GM12878 (cell line): Measurements from ENCODE around the gene FABP2. TPM values are rescaled to one million over a fixed set of nuclear protein-coding genes. Genes with fewer than 3 reads are reported as not detected.

ENCODE experiments used
- ATAC-seq: fragments of 200-7000 bp; cut with Tn5 transposase; 3 replicates; pipeline ENCODE4 v1.9.1; 2020; ENCODE audit warnings: mild to moderate bottlenecking, moderate library complexity
- BruUV-seq: library from RNA; stranded (reverse); fragments of 400-500 nt; replicated peaks from 2 replicates; lab custom pipeline; 2021; lab: Mats Ljungman, UMichigan
- CTCF ChIA-PET: fragments of 300-600 bp; sonication (Branson Sonifier 250); formaldehyde crosslinking; extraction: SDS; loops from one replicate; lab custom pipeline; 2021; ENCODE audit warnings: inconsistent platforms; lab: Yijun Ruan, JAX
- POLR2A ChIA-PET: fragments of 350-600 bp; formaldehyde crosslinking; extraction: SDS; loops from one replicate; lab custom pipeline; 2021; ENCODE audit warnings: inconsistent platforms; lab: Charles Lee
- RAD21 ChIA-PET: fragments of 300-600 bp; sonication (Branson Sonifier 250); formaldehyde crosslinking; loops from one replicate; lab custom pipeline; 2023; ENCODE audit warnings: antibody characterized with exemption; ENCODE audit not compliant: unreplicated experiment; lab: Charles Lee
- SMC1A ChIA-PET: fragments of 300-600 bp; sonication (Branson Sonifier 250); formaldehyde crosslinking; loops from one replicate; lab custom pipeline; 2023; ENCODE audit not compliant: unreplicated experiment, uncharacterized antibody; lab: Charles Lee
- DNase-seq: peaks from one replicate; pipeline ENCODE4 v3.0.0-alpha.2; 2011; ENCODE audit warnings: low read depth, low spot score
- FAIRE-seq: peaks from 3 replicates; lab custom pipeline; 2011; peaks lifted over from hg19 to GRCh38; lab: Jason Lieb, UNC
- H2AFZ ChIP-seq: 2 replicates; pipeline ENCODE4 v1.6.0; 2011; ENCODE audit warnings: low read depth, low read length, control low read depth; ENCODE audit not compliant: control insufficient read depth
- H3K27ac ChIP-seq: 2 replicates; pipeline ENCODE4 v1.5.1; 2011; ENCODE audit warnings: control low read depth; ENCODE audit not compliant: control insufficient read depth, insufficient read depth
- H3K27me3 ChIP-seq, 2 experiments: replicated peaks in 1 of 2; 2 replicates each; pipeline versions ENCODE4 v1.6.0 to v1.6.1; 2011; ENCODE audit warnings: low read length in 1 of 2; ENCODE audit not compliant: control insufficient read depth in 2 of 2, insufficient read depth in 2 of 2
- H3K36me3 ChIP-seq, 2 experiments: 2 replicates each; pipeline ENCODE4 v1.5.1; 2011; ENCODE audit warnings: low read length in 1 of 2; ENCODE audit not compliant: control insufficient read depth in 2 of 2, insufficient read depth in 2 of 2
- H3K4me1 ChIP-seq: 2 replicates; pipeline ENCODE4 v1.6.1; 2011; ENCODE audit warnings: mild to moderate bottlenecking, low read length, moderate library complexity, mixed read lengths; ENCODE audit not compliant: control insufficient read depth, insufficient read depth
- H3K4me2 ChIP-seq: 2 replicates; pipeline ENCODE4 v1.6.0; 2011; ENCODE audit warnings: control low read depth; ENCODE audit not compliant: control insufficient read depth, insufficient read depth
- H3K4me3 ChIP-seq: fragments of 200-600 bp; sonication (generic); 2 replicates; pipeline ENCODE4 v1.5.1; 2016
- H3K79me2 ChIP-seq: 2 replicates; pipeline ENCODE4 v1.6.0; 2011; ENCODE audit warnings: low read length; ENCODE audit not compliant: control insufficient read depth, insufficient read depth
- H3K9ac ChIP-seq: 2 replicates; pipeline ENCODE4 v1.8.0; 2011; ENCODE audit warnings: low read length, control low read depth, mixed read lengths; ENCODE audit not compliant: control insufficient read depth, insufficient read depth
- H3K9me3 ChIP-seq: replicated peaks from 3 replicates; pipeline ENCODE4 v1.5.1; 2011; ENCODE audit warnings: mild to moderate bottlenecking, low read length; ENCODE audit not compliant: control insufficient read depth, insufficient read depth
- H4K20me1 ChIP-seq: 2 replicates; pipeline ENCODE4 v1.6.0; 2011; ENCODE audit not compliant: control insufficient read depth, insufficient read depth
- CHD2 ChIP-seq: IDR thresholded peaks from 2 replicates; pipeline ENCODE4 v1.6.1; 2011; ENCODE audit warnings: low read depth, low read length, improper control_type of control experiment, borderline replicate concordance
- FOXM1 ChIP-seq: IDR thresholded peaks from 2 replicates; pipeline ENCODE4 v1.6.1; 2012; ENCODE audit warnings: low read depth, mild to moderate bottlenecking, inconsistent platforms, low read length, moderate library complexity
- RAD21 ChIP-seq: IDR thresholded peaks from 2 replicates; pipeline ENCODE4 v1.6.1; 2011; ENCODE audit warnings: mild to moderate bottlenecking, low read depth, low read length, moderate library complexity; ENCODE audit not compliant: insufficient read depth
- RBBP5 ChIP-seq: fragments of 200-600 bp; sonication (generic); conservative IDR thresholded peaks from 2 replicates; pipeline ENCODE4 v1.6.1; 2016
- REST ChIP-seq: IDR thresholded peaks from 2 replicates; pipeline ENCODE4 v1.6.1; 2012; ENCODE audit warnings: mild to moderate bottlenecking, low read depth, low read length
- SP1 ChIP-seq: IDR thresholded peaks from one replicate; pipeline ENCODE4 v1.6.1; 2011; ENCODE audit warnings: low read depth, low read length
- TAF1 ChIP-seq: IDR thresholded peaks from 2 replicates; pipeline ENCODE4 v1.6.1; 2011; ENCODE audit warnings: mild to moderate bottlenecking, low read depth, low read length, borderline replicate concordance
- USF2 ChIP-seq: IDR thresholded peaks from 2 replicates; pipeline ENCODE4 v1.6.1; 2011; ENCODE audit warnings: low read depth, low read length, improper control_type of control experiment, borderline replicate concordance
- ZNF592 ChIP-seq: fragments of 450-650 bp; IDR thresholded peaks from 2 replicates; pipeline ENCODE4 v1.6.1; 2017; ENCODE audit warnings: mild to moderate bottlenecking, moderate library complexity
- ZSCAN29 ChIP-seq: fragments of 450-650 bp; IDR thresholded peaks from 2 replicates; pipeline ENCODE4 v1.6.1; 2017; ENCODE audit warnings: mild to moderate bottlenecking, moderate library complexity
- in situ Hi-C: fragments of 300-500 bp; cut with MboI; formaldehyde crosslinking; loops from 9 replicates; pipeline ENCODE4 v1.14.3; 2018; ENCODE audit warnings: mixed read lengths
- intact Hi-C: fragments of 100-400 bp; cut with micrococcal nuclease; formaldehyde crosslinking; loops from one replicate; pipeline ENCODE4 v1.14.2; 2022; ENCODE audit not compliant: unreplicated experiment
- polyA plus RNA-seq, 11 experiments: library from polyadenylated mRNA; depleted of rRNA in 4 of 11; unstranded in 6 of 11; stranded (reverse) in 5 of 11; fragments of >200 nt; fragmentation: Nextera tagmentation in 4 of 11; fragmentation: Illumina TruSeq in 1 of 11; extraction: Ambion mirVana in 4 of 11; extraction: Trizol in 1 of 11; gene quantifications; 1 replicate in 1 of 11; 2 replicates in 10 of 11; pipeline versions ENCODE4 v1.2.1 to v1.2.3, GENCODE V29; 2011 to 2016; ENCODE audit warnings: inconsistent platforms in 2 of 11, missing spikeins in 2 of 11, low read depth in 1 of 11
- total RNA-seq, 4 experiments: library from RNA; depleted of rRNA in 3 of 4; stranded (reverse); fragments of >200 nt in 3 of 4; fragmentation: Illumina TruSeq in 1 of 4; extraction: Trizol in 1 of 4; gene quantifications; 2 replicates each; pipeline versions ENCODE4 v1.2.1 to v1.2.3, GENCODE V29; 2013 to 2021
- TF ChIP-seq, protein P1 (sequence below): fragments of 450-650 bp; IDR thresholded peaks from 2 replicates; pipeline ENCODE4 v1.6.1; 2014; ENCODE audit warnings: mild to moderate bottlenecking

FABP2 gene
- total and polyA plus RNA-seq, 10 of the 15 experiments (the other 5 are each of a cell fraction or from before 2014, with no cell fraction given), result not detected

- intact Hi-C loops, result loop anchor here (5.0 kb wide), 2 partner anchors 148 to 748 kb away; no protein-coding TSS in a partner anchor
- H2AFZ ChIP-seq, result no peak overlapping the region
- no peak for FAIRE-seq
Measured at GRCh38 chr4:119304431-119304830, 17.5 kb downstream of the FABP2 start.

More at GRCh38 chr4:119304431-119304830, 17.5 kb downstream of the FABP2 start:
- SMC1A ChIA-PET, result no interaction called here
- RAD21 ChIA-PET, result no interaction called here
- no TSS peak for BruUV-seq
- no peaks in the 10 kb centered on the region for H3K36me3 ChIP-seq
- in situ Hi-C loops, result loop anchor here (5.0 kb wide), 2 partner anchors 262 to 753 kb away; no protein-coding TSS in a partner anchor
- no peak overlapping the region for H3K9ac ChIP-seq
- TF ChIP-seq ZNF592 (no peak), USF2 (no peak), REST (no peak), FOXM1 (no peak), RAD21 (no peak), RBBP5 (no peak), TAF1 (no peak), CHD2 (no peak), SP1 (no peak), ZSCAN29 (no peak)
- TF ChIP-seq, protein P1, sequence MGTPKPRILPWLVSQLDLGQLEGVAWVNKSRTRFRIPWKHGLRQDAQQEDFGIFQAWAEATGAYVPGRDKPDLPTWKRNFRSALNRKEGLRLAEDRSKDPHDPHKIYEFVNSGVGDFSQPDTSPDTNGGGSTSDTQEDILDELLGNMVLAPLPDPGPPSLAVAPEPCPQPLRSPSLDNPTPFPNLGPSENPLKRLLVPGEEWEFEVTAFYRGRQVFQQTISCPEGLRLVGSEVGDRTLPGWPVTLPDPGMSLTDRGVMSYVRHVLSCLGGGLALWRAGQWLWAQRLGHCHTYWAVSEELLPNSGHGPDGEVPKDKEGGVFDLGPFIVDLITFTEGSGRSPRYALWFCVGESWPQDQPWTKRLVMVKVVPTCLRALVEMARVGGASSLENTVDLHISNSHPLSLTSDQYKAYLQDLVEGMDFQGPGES, result no peak
- no peaks in the 10 kb centered on the region for H3K27me3 ChIP-seq
- H3K27ac ChIP-seq, result no peak overlapping the region
- no peaks in the 10 kb centered on the region for H3K4me1 ChIP-seq
- DNase-seq (no peak), ATAC-seq (no peak)
- no peak overlapping the region for H3K4me2 ChIP-seq
- POLR2A ChIA-PET, result no interaction called here
- no peaks in the 10 kb centered on the region for H4K20me1 ChIP-seq
- H3K9me3 ChIP-seq, result no peaks in the 10 kb centered on the region
- no peak overlapping the region for H3K4me3 ChIP-seq
- H3K79me2 ChIP-seq, result peaks cover 9% of the 10 kb centered on the region
- CTCF ChIA-PET, result no interaction called here
